Dermis blood vessel endothelial cell (primary cell): ENCODE results near the gene CYP2F1. TPM values are rescaled to one million over a fixed set of nuclear protein-coding genes. Genes with fewer than 3 reads are reported as not detected.
"Not testable (repeated sequence)": the region's sequence is repeated elsewhere in the genome, so short reads cannot be mapped to it uniquely, and the experiment has no call there.

ENCODE experiments used
- DNase-seq: peaks from one replicate; pipeline ENCODE4 v3.0.0; 2010
- total RNA-seq: library from RNA; depleted of rRNA; stranded (reverse); fragments of >200 nt; gene quantifications from 2 replicates; pipeline ENCODE4 v1.2.3, GENCODE V29; 2014

Gene CYP2F1
- total RNA-seq, 1 donor from 2014 or later = not detected

GRCh38 chr19:41127801-41128300 is 13.6 kb downstream of the CYP2F1 start:
- DNase-seq = peak; percentile 47

- no peak for DNase-seq
These were observed 14.5 kb downstream of the CYP2F1 start for GRCh38 chr19:41128692-41129091.

GRCh38 chr19:41131186-41131585 is 17.0 kb downstream of the CYP2F1 start:
- DNase-seq = no peak

GRCh38 chr19:41133260-41133659 is 19.0 kb downstream of the CYP2F1 start:
- DNase-seq = no peak

- DNase-seq = no peak
These were observed 20.4 kb downstream of the CYP2F1 start for GRCh38 chr19:41134616-41135015.

GRCh38 chr19:41135390-41136384 is 21.5 kb downstream of the CYP2F1 start:
- peak; percentile 40 for DNase-seq

- no peak for DNase-seq
These were observed 22.6 kb downstream of the CYP2F1 start for GRCh38 chr19:41136636-41137455.

- peak; percentile 93 for DNase-seq
These were observed 30.2 kb downstream of the CYP2F1 start for GRCh38 chr19:41144403-41144802.

- no peak for DNase-seq
These were observed 35.6 kb downstream of the CYP2F1 start for GRCh38 chr19:41149831-41150230.

GRCh38 chr19:41150986-41151385 is 36.8 kb downstream of the CYP2F1 start:
- not testable (repeated sequence) for DNase-seq

- DNase-seq = no peak
These were observed 39.8 kb downstream of the CYP2F1 start for GRCh38 chr19:41154060-41154459.

GRCh38 chr19:41156207-41156606 is 42.0 kb downstream of the CYP2F1 start:
- no peak for DNase-seq

GRCh38 chr19:41159881-41160280 is 45.6 kb downstream of the CYP2F1 start:
- DNase-seq = no peak

GRCh38 chr19:41161903-41162302 is 47.7 kb downstream of the CYP2F1 start:
- no peak for DNase-seq

- no peak for DNase-seq
These were observed 52.9 kb downstream of the CYP2F1 start for GRCh38 chr19:41166944-41167804.

- no peak for DNase-seq
These were observed 58.3 kb downstream of the CYP2F1 start for GRCh38 chr19:41172297-41173164.

GRCh38 chr19:41174297-41174928 is 60.2 kb downstream of the CYP2F1 start:
- no peak for DNase-seq

GRCh38 chr19:41175801-41176777 is 61.9 kb downstream of the CYP2F1 start:
- peak; percentile 36 for DNase-seq
